ENCODE results near the gene UNC79. TPM values are rescaled to one million over a fixed set of nuclear protein-coding genes. Genes with fewer than 3 reads are reported as not detected.

Gene UNC79
- total RNA-seq, 1 experiment from 2014 or later: 0.05 TPM

DNA sequence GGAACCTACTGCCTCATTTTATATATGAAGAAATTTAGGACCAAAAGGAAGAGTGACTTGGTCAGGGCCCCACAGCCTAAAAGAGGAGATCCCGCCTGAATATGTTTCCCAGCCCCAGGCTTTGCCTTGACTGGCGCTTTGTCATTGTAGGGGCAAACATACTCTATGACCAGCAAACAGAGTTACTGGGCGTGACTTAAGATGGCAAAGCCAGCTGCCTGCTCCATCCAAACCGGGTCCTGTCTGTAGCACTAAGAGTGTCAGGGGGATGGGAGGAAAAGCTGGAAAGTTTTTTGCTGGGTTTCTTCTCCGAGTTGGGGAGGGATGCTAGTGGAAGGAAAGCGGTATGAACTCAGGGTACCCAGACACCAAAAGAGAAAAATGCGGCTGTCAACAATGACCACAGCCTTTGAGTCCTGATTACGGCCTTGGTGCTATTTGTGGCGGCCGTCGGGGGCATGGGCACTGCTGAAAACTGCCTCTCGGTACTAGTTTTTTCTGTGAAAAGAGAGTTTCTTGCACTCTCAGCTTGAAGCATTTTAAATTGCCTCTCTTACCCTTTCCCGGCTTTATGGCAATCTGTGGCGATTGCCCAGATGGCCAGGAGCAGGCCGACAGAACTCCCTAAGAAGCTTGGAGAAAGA, 274.9 kb downstream of the UNC79 start:
- DNase-seq (ENCODE audit: extremely low read depth, low read depth): no peak

DNA sequence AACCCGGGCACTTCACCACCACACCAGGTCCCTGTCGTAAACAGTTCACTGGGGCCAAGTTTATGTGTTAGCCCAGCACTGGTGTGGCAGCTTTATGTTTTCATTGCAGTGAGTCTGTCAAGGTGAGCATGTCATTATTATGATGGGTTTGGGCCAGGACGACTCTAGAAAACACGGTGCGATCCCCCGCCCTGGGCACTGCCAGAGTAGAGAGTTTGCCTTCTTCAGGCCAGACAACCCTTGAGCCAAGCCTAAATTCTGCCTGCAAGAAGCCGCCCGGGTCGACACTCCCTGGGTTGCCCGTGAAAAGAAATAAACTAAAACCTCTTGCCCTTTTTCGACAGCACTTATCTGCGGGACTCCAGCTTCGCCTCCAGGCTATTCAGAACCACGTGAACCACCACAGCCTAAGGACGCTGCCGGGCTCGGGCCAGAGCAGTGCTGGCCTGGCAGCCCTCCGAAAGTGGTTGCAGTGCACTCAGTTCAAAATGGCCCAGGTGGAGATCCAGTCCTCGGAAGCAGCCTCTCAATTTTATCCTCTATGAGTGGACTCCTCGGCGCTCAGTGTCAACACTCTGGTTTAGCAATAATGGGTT, 275.7 kb downstream of the UNC79 start:
- DNase-seq (ENCODE audit: extremely low read depth, low read depth): no peak

DNA sequence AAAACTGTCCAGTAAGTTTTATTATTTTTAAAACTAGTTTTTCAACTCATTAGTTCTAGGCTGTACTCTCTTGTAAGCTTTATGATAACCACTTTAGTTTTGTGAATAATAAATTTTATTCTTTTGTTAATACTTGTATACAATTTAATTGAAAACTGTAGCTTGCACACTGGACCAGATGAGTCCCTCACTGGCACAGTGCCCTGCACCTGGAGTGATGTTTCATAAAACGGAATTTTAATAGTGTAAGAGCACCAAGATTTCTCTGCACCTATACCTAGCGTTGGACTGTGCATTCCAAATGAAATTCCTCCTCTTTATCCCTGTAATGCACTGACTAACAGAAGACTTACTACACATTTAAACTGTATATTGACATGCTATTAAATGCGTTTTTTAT, 276.7 kb downstream of the UNC79 start:
- DNase-seq (ENCODE audit: extremely low read depth, low read depth): no peak

DNA sequence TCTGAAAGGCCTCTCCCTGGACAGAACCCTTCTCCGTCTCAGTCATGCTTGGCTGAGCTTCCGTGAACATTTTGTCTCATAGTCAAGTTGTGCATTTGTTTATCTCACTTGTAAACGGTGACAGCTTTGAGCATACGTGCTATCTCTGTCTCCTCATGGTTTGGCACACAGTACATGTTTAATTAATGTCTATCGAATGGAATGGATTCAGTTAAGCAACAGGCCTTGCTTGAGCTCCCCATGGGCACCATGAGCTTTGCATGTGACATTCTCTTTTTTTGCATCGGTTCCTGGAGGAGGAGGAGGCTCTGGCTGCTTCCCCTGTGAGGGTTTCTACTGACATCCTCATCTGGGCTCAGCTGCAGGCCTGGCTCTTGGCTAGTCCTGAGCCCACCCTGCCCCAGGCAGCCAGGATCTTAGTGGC, 277.6 kb downstream of the UNC79 start:
- no peak for DNase-seq (ENCODE audit: extremely low read depth, low read depth)

DNA sequence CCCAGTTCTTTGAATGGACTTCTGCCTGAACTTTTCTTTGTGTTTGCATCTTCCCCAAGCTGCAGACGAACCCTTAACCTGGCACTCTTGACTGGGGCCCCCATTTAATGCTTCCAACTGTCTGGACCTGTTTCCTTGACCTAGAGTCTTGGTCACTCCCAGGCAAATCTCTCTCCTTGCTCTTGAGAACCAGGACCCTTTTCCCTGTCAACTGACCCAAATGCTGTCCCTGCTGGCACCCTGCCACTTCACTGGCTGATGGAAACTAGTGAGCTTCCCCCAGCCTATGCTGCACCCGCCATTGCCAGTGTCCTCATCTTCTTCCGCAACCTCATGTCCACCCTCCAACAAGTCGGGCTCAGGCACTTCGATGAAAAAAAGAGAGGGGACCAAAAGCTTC, 278.1 kb downstream of the UNC79 start:
- no peak for DNase-seq (ENCODE audit: extremely low read depth, low read depth)

DNA sequence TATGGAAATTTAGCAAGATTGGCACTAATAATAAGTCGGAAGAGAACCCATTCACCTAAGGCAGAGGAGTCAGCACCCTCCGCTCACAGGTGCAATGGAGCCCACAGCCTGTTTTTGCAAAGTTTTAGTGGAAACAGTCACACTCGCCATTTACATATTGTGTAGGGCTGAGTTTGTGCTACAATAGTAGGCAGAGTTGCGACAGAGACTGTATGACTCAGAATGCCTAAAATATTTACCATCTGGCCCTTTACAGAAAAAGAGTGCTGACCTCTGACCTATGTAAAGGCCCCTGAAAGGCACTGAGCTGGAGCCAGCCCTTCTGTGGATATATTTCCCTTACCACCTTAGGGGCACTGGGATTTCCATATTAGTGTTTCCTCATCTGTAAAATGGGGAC, 278.5 kb downstream of the UNC79 start:
- DNase-seq (ENCODE audit: extremely low read depth, low read depth): no peak

DNA sequence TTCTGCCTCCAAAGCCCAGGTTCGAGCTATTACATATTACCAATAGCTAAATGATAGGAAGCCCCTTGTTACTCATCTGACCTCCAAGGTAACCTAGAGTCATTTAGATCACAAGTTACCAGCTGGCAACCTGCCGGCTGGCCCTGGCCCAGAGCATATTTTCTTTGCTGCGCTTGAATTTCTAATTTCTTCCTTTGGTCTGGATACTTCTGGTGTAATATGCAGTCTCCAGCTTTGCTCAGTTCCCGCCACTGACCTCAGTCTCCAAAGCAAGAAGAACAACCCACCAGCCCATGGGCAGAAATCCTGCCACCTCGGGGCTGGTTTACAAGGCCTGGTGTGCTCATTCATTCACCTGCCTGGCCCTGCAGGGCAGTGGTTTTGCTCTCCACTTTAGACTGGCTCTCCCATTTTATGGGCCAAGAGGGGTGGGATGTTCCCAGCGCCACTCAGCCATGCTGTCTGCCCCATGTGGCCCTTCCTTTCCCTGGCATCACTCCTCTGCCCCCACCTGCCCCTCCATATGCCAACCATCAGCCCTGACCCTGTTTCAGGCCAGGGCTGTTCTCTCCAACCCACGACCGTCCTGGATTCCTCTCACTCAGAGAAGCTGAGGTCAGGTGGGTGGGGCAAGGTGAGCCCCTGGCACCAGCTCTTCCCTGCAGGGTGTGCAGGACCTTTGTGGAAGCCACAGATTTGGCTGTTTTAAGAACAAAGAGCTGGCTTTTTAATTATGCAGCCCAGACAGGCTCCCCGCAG, 281.5 kb downstream of the UNC79 start:
- DNase-seq (ENCODE audit: extremely low read depth, low read depth): no peak

DNA sequence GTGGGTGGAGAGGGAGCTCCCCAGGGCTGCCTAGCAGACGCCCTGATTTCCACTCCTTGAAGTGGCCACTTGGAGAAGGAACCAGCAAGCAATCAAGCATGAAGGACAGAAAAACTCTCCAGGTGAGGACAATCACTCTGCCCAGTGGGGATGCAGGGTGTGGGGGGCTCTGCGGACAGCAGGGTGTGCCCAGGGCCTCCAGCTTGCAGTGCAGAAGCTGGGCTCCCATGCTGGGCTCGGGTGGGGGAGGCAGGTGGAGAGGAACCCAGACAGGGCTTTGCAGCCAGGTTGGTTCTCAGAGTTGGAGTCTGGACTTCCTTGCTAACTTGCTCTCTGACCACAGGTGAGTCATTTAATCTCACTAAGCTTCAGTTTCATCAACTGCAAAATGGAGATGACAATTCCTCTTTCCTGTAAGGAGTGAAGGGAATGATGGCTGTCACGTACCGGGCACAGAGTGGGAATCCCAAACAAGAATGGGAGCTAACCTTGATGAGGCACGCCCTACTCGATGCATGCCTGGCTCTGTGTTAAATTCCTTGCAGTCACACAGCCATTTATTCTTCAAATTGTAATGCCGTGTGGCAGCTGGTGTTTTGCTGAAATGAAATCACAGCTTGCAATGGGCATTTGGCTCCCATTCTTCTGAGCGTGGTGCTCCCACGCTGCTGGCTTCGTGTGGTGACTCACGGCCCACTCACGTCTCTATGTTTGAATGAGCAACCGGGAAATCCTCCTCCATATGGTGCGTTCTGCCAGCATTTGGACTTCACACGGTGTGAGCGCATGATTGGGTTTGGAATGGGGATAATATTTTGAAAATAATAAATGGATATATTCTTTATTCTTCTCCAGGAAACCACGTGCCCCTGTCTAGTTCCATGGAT, 282.3 kb downstream of the UNC79 start:
- DNase-seq (ENCODE audit: extremely low read depth, low read depth): no peak

DNA sequence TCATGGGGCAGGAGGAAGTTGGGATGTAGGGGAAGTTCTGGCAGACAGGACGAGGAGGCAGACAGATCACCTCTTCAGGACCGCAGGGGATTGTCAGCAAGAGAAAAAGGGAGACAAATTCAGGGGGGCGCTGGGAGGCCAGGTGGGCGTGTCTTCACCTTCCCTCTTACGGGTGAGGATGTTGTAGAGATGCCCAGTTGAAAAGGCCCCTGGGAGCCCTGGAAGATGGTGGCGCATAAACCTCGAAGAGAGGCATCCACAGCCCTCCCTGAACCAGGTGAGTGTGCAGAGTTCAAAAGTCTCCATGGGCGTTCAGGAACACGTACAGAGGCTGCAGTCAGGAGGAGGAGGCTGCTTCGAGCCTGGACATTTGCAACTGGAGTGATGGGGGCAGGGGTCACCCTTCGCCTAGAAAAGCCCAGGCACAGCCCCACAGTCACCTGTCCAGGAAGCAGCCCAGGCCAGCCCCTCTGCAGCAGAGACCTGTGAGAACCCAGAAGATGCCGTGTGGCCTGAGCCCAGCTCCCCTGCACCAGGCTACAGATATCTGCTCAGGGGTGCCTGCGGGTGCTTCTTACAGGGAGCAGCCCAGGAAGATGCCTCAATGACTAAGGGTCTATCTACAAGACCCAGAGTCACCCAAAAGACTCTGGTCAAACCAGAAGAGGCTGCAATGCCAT, 283.1 kb downstream of the UNC79 start:
- no peak for DNase-seq (ENCODE audit: extremely low read depth, low read depth)

DNA sequence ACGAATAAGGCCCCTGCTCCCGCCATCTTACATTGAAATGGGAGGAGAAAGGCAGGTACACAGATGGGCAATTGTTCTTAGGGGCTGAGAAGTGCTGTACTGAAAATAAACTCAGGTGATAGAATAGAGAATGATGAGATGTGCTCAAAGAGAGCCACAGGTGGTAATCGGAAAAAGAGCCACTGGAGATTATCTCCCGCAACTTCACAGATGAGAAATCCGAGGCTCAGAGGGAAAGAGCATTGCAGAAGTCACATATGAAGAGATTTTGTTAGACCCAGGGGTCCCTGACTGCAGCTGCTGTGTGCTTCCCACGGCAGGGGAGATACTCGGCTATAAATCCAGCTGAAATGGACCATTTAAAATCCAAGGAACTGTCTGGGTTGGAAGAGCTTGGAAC, 283.9 kb downstream of the UNC79 start:
- DNase-seq (ENCODE audit: extremely low read depth, low read depth): no peak

DNA sequence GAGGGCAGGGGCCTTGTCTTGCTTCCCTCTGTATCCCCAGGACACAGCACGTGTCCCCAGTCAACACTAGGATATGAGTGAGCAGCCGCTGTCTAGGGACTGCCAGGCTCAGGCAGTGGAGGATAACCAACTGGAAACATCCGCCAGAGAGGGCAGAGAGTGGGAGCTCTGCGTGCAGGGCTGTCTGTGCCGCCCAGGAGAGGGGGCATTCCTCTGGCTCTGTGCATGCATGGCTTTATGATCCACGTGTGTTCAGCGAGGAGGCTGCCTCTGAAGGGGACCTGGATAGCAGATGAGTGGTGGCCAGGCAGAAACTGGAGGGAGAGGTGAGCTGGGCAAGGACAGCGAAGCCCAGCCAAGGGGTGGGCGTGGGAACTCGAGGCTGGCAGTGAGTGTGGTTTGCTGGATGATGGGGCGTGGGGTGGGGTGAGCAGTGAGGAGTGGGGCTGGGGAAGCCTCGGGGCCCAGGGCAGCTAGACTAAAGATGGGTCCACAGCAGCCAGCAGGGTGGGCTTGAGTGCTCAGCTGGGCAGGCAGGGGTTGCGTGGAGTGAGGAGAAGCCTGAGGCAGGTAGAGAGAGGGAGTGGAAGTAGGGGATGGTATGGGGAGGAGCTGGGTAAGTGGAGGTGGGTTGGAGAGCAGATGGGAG, 284.7 kb downstream of the UNC79 start:
- DNase-seq (ENCODE audit: extremely low read depth, low read depth): no peak

DNA sequence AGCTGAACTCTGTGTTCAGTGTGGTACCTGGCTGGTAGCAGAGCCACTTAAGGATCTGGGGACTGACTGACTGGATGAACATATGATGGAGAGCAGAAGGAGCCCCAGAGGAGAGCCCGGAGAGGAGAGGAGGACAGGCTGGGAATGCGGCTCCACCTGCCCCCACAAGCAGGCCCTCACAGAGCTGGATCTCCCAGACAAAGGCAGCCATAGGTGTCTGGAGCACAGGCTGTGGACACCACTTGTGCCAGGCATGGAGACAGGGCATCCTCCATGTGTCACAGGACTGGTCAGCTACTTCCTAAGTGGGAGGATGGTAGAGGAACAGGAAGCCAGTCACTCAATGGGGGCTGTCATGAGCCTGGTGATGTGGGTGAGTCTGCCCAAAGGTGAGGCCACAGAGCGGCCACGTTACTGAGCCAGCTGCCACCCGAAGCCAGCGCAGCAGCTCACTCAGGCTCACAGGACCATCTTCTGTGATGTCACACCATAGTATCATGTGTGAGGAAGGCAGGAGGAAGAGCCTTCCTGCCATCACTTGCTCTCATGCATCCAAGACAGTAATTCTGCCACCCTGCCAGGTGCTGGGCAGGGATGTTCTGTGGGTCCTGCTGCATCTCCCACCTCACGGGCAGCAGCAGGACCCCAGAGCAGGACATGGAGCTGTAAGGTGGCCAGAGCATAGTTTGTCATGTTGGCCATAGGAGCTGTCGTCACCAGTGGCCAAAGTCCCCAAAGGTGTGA, 285.4 kb downstream of the UNC79 start:
- no peak for DNase-seq (ENCODE audit: extremely low read depth, low read depth)

DNA sequence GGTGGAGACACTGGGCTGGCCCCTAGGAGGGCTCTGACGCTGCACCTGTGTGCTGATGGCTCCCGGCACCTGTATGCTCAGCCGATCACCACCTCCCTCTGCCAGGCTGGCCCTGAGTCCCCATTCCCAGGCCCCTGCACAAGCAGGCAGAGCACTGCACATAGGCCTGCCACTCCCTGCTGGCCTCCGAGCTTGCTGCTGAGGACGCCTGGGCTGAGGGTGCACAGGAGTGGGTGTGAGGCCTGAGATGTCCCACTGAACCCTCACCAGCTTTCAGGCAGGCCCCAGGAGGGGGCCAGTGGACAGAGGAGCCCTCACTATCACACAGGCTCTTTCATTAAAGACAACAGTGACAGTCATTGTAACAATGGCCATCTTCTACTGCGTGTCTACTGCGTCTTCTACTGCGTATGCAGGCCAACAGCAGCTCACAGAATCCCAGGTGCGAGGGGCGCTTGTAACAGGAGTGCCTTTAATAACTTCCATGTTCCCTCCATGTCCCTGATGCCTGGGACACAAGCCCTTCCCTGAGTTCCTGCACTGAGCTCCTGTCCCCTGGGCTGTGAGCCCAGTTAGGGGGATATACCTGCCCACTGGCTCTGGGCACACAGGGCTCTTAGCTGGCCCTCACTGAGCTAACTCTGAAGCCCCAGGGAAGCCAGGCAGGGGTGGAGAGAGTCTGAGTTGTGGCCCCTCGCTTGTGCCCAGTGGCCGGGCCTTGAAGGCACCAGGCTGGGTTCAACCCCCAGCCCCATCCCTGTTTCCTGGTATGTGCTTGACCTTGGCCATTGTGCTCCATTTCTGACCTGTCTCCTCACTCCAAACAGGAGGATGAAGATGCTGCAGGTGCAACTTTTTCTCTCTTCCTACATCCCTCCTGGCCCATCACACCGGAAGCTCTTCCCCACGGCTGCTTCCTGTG, 286.3 kb downstream of the UNC79 start:
- DNase-seq (ENCODE audit: extremely low read depth, low read depth): no peak

DNA sequence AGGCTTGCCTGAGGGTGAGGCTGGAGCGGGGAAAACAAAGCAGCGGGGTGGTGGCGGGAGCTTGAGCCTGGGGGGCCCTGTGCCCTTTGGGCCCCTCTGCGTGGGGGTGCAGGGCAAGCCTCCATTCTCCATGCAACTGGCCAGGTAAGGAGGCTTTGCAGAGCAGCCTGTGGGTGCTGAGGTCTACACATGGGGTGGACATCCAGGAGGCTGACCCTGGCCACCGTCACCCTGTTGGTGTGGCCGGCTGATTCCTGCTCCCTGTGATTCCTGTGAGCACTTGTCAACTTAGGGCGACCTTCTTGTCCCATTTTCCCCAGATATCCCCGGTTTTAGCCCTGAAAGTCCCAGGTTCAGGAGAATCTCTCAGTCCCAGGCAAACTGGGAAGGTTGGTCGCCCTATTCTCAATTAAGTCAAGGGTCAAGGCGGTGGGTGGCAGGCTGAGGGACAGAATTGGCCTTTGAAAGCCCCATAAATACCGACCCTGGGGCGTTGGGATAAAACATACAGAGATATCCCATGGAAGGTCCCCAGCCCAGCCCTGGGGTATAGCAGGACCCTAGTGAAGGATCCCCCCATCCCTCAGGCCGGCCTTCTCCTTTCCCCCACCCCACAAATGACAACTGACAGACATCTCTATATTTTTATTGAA, 287.1 kb downstream of the UNC79 start:
- DNase-seq (ENCODE audit: extremely low read depth, low read depth): no peak

DNA sequence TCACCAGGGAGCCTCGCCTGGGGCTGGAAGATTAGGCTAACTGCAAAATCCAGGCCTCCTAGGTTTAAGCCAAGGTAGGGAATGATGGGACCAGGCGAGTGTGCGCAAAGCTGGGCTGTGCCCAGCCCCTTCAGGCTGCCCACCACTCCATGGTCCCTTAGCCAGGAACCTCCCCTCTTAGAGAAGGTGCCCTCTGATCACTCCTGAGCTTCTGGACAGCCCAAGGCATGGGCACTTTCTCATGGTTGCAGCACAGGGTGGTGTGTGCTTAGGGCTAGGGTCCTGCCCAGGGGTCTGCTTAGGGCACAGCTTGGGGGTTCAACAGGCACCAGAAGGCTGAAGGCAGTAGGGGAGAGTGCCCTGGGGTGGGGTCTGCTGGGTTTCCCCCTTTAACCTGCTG, 288.5 kb downstream of the UNC79 start:
- no peak for DNase-seq (ENCODE audit: extremely low read depth, low read depth)

DNA sequence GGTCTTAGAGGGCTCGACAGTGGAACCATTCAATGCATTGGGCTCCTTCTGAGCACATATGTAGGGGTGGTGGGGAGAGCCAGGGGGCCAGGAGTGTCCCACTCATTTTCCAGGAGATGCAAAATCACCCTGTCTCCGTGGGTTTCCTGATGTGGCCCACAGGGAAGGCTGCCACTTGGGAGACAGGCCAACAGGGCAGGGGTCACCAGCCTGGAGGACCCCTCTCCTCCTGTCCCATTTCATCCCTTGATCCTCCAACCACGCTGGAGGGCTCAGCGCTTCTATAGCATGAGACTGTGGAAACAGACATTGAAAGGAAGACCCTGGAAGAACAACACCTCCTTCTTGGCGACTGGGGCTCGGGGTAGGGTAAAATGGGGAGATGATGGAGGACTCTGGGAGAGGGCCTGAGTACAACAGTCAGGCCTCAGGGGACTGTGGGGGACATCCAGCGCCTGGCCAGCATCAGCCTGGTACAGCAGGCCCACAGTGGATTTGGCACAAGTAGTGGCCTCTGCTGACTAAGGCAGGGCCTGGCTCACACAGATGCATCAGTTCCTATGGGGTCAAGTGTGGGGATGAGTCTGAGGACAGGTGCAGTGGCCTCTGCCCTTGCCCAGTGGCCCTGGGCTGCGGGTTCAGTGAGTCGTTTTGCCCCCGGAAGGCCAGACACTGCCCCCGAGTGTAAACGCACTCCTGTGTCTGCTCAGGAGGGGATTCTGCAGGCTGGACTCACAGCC, 289.5 kb downstream of the UNC79 start:
- no peak for DNase-seq (ENCODE audit: extremely low read depth, low read depth)

DNA sequence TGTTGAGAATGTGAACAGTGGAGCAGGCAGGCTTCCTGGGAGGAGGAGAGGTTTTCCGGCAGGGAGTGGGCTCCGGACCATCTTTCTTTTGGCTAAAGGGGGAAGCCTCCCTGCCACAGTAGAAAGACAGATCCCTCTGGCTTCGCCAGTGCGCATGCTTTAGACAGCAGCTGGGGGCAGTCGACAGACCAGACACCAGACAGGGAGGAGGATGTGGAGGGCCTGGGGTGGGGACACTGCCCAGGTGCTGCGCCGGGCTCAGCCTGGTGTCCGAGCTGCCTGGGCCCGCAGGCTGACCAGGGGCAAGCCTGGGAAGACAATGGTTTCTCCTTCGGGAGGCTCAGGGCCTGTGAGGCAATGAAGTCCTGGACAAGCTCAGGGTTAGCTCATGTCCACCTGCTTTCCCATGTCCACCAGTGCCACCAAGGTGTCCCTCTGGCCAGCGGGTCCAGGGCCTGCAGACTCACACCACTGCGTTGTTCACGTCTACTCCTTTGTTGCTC, 290.3 kb downstream of the UNC79 start:
- no peak for DNase-seq (ENCODE audit: extremely low read depth, low read depth)

Data from NCI-H460 (cell line).